GM19452 (cell line): ENCODE results near the gene AMDHD1.

Experiments
- ATAC-seq: cut with Tn5 transposase; IDR thresholded peaks from one replicate; pipeline ENCODE4 v1.9.1; 2021; ENCODE audit not compliant: unreplicated experiment

AMDHD1 gene, protein sequence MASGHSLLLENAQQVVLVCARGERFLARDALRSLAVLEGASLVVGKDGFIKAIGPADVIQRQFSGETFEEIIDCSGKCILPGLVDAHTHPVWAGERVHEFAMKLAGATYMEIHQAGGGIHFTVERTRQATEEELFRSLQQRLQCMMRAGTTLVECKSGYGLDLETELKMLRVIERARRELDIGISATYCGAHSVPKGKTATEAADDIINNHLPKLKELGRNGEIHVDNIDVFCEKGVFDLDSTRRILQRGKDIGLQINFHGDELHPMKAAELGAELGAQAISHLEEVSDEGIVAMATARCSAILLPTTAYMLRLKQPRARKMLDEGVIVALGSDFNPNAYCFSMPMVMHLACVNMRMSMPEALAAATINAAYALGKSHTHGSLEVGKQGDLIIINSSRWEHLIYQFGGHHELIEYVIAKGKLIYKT

DNA sequence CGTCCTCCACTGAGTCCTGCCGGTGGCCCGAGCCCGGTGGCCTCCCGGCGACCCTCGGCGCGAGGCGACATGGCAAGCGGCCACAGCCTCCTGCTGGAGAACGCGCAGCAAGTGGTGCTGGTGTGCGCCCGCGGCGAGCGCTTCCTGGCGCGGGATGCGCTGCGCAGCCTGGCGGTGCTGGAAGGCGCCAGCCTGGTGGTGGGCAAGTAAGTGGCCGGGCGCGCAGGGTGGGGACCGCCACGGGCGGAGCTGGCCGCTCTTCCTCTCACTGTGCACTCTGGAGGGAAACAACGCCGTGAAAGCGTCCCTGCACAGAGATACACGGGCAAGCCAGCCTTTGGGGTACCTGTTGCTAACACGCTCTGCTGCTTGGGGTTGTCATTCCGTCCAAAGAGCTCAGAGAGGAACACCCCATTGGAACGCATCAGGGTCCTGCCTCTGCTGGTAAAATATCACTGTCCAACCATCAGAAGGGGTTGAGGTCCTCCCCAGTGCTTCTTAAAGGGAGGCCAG lies at the start of gene AMDHD1:
Gene AMDHD1 (plus strand): TSS at position 2 of the 513 bp plus-strand sequence. CDS start 68 bp downstream, at position 70.
- ATAC-seq, result peak; percentile 62

- ATAC-seq, result no peak
These were observed 46.3 kb upstream of the AMDHD1 start for GRCh38 chr12:95896846-95897245.

- no peak for ATAC-seq
These were observed 45.0 kb upstream of the AMDHD1 start for GRCh38 chr12:95898081-95898480.

- no peak for ATAC-seq
These were observed 34.6 kb upstream of the AMDHD1 start for GRCh38 chr12:95908573-95908972.

DNA sequence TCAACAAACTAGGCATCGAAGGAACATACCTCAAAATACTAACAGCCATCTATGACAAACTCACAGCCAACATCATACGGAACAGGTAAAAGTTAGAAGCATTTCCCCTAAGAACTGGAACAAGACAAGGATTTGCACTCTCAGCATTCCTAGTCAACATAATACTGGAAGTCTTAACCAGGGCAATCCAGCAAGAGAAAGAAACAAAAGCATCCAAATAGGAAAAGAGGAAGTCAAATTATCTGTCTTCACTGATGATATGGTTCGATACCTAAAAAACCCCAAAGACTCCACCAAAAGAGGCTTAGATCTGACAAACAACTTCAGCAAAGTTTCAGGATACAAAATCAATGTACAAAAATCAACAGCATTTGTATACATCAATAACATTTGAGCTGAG lies 33.3 kb upstream of the AMDHD1 start:
- no peak for ATAC-seq

GRCh38 chr12:95918194-95918993 lies 24.7 kb upstream of the AMDHD1 start:
- peak; percentile 92 for ATAC-seq

DNA sequence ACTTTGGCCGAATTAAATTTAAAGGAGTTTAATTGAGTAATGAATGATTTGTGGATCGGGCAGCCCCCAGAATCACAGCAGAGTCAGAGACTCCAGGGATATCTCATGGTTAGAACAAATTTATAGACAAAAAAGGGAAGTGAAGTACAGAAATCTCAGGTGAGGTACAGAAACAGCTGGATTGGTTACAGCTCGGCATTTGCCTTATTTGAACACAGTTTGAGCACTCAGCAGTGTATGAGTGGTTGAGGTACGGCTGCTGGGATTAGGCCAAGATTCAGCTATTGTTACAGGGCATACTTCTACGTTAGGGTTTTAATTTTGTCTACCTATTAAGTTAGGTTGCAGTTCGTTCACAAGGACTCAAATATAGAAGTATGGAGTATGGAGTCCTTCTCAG lies 24.0 kb upstream of the AMDHD1 start:
- ATAC-seq, result no peak

DNA sequence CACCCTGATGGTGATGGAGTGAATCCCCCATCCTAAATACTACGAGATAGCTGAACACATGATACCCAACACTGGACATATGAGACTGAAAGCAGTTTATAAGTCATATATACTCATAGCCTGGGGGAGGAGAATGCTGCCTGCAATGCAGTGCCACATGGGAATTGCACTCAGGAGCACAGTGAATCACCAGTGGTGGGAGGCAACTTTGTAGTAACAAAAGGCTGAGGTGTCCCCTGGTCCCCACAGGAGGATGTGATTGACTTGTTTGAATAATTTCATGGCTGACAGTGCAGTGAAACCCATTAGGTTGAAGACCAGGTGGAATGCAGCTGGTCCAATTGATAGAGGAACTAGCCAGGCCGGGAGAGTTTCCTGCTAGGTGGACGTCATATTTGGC lies 20.9 kb upstream of the AMDHD1 start:
- ATAC-seq, result no peak

DNA sequence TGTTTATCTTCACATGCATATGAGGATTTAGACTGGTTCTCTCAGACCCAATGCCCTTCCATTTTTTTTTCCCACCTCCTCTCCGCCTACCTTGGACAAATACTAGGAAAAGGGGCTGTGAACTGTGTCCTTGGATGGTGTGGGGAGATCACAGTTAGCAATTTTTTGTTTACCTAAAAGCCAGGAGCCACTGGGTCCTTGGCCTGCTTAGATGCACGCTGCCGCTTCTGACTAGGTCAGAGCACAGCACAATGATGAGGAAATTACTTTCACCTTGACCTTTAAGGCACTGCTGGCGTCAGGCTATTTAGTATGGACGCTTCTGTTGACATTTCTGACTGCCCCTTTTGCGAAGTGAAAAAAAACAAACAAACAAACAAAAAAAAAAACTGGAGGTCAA lies 2.6 kb upstream of the AMDHD1 start:
- no peak for ATAC-seq

DNA sequence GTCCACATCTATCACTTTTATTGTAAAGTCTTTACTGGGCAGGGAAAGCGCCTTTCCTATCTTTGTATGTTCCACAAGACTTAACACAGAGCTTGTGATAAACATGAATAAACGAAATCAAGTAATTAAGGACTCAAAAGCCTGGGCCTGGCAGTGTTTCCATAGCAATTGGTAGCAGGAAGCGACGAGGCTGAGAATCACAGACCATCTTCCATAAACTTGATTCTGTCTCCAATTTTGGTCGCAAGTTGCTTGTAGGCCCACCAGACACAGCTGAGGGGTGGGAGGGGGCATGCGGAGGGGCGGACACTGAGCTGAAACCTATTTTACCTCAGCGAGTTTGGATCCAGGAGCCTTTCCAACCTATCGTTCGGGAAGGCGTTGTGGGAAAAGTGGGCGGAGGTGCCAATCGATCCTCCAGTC lies 1.0 kb upstream of the AMDHD1 start:
- ATAC-seq, result no peak

DNA sequence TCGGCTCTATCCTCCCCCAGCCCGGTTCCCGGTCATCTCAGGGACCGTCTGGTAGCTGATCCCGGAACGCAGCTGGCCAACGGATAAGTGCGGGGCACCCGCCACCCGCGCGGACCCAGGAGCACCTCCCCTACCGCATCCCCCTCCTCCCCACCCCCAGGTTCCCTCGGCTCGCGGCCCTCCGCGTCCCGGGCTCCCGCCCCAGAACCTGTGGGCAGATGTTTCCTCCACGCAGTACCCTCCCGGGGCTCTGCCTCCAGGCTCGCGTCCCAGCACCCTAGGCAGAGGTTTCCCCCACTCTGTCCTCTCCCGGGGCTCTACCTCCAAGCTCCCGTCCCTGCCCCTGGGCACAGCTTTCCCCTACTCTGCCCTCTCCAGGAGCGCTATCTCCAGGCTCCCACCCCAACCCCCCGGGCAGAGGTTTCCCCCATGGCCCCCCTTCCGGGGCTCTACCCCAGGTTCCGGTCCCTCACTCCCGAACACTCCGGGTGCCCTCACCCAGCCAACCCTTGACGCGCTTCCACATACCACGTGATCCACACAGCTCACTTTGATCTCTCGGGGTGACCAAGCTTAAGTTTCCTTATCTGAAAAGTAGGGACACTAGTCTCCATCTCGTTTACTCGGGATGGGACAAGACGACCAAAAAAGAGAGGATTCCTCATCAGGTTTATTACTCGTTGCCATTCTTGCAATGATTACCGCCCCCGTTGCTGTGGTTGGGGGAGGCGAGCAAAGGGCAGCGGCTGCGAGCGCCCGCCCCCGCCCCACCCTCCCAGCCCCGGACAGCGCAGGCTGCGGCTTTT lies 404 bp upstream of the AMDHD1 start, which contains the start of gene CCDC38:
Gene CCDC38 (minus strand): TSS at position 91 of the 806 bp plus-strand sequence. CDS start 6,105 bp downstream, outside the sequence.
- ATAC-seq, result peak; percentile 99

DNA sequence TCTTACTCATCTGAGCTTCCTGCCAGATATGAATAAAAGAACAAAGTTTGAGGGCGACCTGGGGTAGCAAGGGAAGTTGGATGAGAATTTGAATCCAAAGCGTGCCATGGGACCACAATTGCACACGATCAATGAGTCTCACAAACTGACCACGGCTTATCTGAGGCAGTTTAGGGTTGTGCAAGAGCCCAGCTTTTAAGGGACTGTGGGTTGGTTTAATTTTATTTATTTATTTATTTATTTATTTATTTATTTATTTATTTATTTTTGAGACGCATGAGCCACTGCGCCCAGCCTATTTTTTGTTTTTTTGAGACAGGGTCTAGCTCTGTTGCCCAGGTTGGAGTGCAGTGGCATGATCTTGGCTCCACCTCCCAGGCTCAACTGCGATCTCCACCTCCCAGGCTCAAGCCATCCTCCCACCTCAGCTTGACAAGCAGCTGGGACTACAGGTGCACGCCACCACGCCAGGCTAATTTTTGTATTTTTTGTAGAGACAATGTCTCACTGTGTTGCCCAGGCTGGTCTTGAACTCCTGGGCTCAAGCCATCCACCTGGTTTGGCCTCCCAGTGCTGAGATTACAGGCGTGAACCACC lies 1.1 kb downstream of the AMDHD1 start:
- ATAC-seq, result no peak

GRCh38 chr12:95949477-95950206 lies 6.5 kb downstream of the AMDHD1 start:
- ATAC-seq, result no peak

GRCh38 chr12:95951515-95951914 lies 8.4 kb downstream of the AMDHD1 start:
- no peak for ATAC-seq

DNA sequence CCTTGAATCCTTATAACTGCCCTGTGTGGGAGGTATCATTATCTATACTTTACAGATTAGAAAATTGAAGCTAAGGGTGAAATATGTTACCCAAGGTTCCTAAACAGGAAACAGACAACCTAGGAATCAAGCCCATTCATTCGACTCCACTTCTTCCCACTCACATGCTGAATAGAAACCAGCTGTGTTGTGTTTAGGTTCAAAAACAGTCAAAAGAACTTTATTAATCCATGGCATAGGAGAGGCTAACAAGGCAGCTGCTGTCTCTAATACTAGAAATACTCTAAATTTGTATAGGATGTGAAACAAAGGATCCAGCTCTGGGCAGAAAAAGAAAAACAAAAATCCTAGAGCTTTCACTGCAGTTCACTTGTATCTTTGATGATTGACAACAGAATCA lies 9.9 kb downstream of the AMDHD1 start:
- no peak for ATAC-seq

- no peak for ATAC-seq
These were observed 12.5 kb downstream of the AMDHD1 start for GRCh38 chr12:95955549-95956159.

- no peak for ATAC-seq
These were observed 13.5 kb downstream of the AMDHD1 start for GRCh38 chr12:95956557-95957145.

DNA sequence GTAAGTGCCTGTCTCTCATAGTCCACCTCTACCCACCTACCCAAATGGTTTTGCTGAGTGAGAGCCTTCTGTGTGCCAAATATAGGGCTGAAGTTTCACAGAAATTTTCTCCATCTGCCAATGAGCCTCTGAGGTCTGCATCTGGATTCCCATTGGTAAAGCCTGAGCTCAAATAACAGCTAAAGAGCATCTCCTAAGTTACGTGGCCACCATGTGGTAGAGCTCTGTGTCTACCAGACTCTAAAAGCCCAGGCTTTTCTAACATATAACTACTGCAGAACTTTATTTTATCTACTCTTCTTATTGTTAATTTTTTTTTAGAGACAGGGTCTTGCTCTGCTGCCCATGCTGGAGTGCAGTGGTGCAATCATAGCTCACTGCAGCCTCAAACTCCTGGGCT lies 16.0 kb downstream of the AMDHD1 start:
- ATAC-seq, result no peak

DNA sequence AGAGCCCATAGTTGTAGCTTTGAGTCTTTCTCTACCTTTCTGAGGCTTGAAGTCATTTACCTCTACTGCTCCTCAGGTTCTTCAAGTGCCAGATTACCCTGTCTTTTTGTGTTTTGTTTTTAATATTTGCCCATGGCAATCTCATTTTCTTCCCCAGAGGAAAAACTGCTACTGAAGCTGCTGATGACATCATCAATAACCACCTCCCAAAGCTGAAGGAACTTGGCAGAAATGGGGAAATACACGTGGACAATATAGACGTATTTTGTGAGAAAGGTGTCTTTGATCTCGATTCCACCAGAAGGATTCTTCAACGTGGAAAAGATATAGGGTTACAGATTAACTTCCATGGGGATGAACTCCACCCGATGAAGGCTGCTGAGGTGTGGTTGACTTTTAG lies 17.1 kb downstream of the AMDHD1 start:
- ATAC-seq, result no peak
